SKM-1 treated with dmso at 0.1 percent for 144 hours (cell line): Measurements from ENCODE around the gene PALD1.

Experiments
- DNase-seq: peaks from one replicate; lab custom pipeline; 2025; ENCODE audit not compliant: unreplicated experiment; lab: John Stamatoyannopoulos, UW

PALD1 gene

GRCh38 chr10:70587045-70587658 is 108.6 kb downstream of the PALD1 start:
- DNase-seq: no peak

- no peak for DNase-seq
Measured at GRCh38 chr10:70588255-70588654, 109.7 kb downstream of the PALD1 start.

- DNase-seq: no peak
Measured at GRCh38 chr10:70588859-70589570, 110.4 kb downstream of the PALD1 start.

- DNase-seq: no peak
Measured at GRCh38 chr10:70589762-70590654, 111.4 kb downstream of the PALD1 start.

- DNase-seq: no peak
Measured at GRCh38 chr10:70590655-70591416, 112.3 kb downstream of the PALD1 start.

GRCh38 chr10:70592186-70592735 is 113.7 kb downstream of the PALD1 start:
- DNase-seq: no peak

- peak; percentile 55 for DNase-seq
Measured at GRCh38 chr10:70592746-70593512, 114.4 kb downstream of the PALD1 start.

GRCh38 chr10:70593513-70593890 is 114.9 kb downstream of the PALD1 start:
- no peak for DNase-seq

GRCh38 chr10:70594161-70594560 is 115.6 kb downstream of the PALD1 start:
- DNase-seq: no peak

GRCh38 chr10:70595566-70596016 is 117.0 kb downstream of the PALD1 start:
- no peak for DNase-seq

GRCh38 chr10:70596110-70596798 is 117.7 kb downstream of the PALD1 start:
- no peak for DNase-seq

- no peak for DNase-seq
Measured at GRCh38 chr10:70596860-70597809, 118.6 kb downstream of the PALD1 start.

GRCh38 chr10:70597856-70598815 is 119.6 kb downstream of the PALD1 start:
- no peak for DNase-seq

GRCh38 chr10:70598857-70599295 is 120.3 kb downstream of the PALD1 start:
- no peak for DNase-seq

GRCh38 chr10:70599319-70599718 is 120.8 kb downstream of the PALD1 start:
- no peak for DNase-seq

- DNase-seq: no peak
Measured at GRCh38 chr10:70599791-70600190, 121.2 kb downstream of the PALD1 start.
